T-helper 1 cell (primary cell): ENCODE measurements around the gene OR4C3.
A peak's percentile ranks its signal among the peaks of the same experiment; 100 is the strongest.
"Not testable (repeated sequence)": the region's sequence is repeated elsewhere in the genome, so short reads cannot be mapped to it uniquely, and the experiment has no call there.

ENCODE experiments used
- DNase-seq, 5 donors: peaks; one replicate each; pipeline ENCODE4 v3.0.0-alpha.2; 2012 to 2020
- total RNA-seq, 4 donors: gene quantifications; one replicate each; lab custom pipeline; 2026; lab: John Stamatoyannopoulos, UW

OR4C3 gene
- total RNA-seq, result 0 reads per million in 4 donors

DNA sequence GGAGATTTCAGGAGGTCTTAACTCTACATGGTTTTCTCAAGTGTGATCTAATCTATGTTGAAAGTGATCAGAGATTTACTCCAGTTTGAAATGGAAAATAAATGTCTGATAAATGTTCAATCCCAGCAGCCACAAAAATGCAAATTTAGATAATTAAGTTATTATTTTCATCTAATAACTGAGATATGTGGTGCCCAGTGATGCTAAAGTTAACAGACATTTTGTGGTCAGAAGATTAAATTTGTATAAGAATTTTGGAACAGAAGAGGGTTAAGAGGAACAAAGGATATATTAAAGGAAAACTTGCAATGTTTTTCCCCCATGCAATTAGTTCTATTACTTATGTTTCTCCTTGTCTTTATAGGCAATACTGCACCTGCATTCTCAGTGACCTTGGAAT, at the start of gene OR4C3:
TSS of gene OR4C3 (plus strand) at position 301 of the 400 bp plus-strand sequence. CDS start 102 bp downstream, outside the sequence.
- DNase-seq, result not testable (repeated sequence)

GRCh38 chr11:48305923-48306322, 18.8 kb upstream of the OR4C3 start, which contains the start of gene OR4S1:
OR4S1 (plus strand) TSS chr11:48306223; CDS start chr11:48306223, 0 bp downstream.
- DNase-seq, result no peak

- peak; percentile 19 to 58 (median 41) for DNase-seq
Measured at GRCh38 chr11:48307760-48308386, 16.8 kb upstream of the OR4C3 start.

DNA sequence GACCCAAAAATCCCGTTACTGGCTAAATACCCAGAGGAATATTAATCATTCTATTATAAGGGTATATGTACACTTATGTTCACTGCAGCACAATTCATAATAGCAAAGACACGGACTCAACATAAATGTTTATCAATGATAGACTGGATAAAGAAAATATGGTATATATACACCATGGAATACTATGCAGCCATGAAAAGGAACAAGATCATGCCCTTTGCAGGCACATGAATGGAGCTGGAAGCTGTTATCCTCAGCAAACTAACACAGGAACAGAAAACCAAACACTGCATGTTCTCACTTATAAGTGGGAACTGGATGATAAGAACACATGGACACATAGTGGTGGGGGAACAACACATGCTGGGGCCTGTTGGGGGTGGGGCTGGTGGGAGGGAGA, 11.1 kb upstream of the OR4C3 start:
- DNase-seq, result not testable (repeated sequence)

GRCh38 chr11:48319813-48320212, 4.9 kb upstream of the OR4C3 start:
- not testable (repeated sequence) for DNase-seq

DNA sequence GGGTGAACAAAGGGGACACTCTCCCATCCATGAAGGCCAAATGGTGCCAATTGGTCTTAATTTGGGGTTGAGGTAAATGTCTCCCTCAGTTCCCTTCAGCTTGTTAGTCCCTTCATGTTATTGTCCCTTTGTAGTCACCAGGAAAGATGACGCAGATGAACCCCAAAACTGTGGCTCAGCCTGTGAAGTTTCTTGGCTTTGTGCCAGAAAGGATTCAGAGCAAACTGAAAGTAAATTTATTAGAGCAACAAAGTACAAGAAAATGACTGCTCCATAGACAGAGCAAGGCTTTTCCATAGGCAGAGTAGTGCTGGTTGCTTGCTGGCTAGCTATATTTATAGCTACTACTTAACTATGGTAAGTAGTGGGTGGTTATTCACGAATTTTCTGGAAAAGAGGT, 16.7 kb downstream of the OR4C3 start:
- DNase-seq, result no peak

DNA sequence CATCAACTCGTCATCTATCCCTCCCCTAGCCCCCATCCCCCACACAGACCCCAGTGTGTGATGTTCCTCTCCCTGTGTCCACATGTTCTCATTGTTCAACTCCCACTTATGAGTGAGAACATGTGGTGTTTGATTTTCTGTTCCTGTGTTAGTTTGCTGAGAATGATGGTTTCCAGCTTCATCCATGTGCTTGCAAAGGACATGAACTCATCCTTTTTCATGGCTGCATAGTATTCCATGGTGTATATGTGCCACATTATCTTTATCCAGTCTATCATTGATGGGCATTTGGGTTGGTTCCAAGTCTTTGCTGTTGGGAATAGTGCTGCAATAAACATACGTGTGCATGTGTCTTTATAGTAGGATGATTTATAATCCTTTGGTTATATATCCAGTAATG, 17.8 kb downstream of the OR4C3 start:
- not testable (repeated sequence) for DNase-seq

GRCh38 chr11:48346286-48346685, 21.6 kb downstream of the OR4C3 start:
- not testable (repeated sequence) for DNase-seq

- no peak for DNase-seq
Measured at GRCh38 chr11:48354013-48354412, 29.3 kb downstream of the OR4C3 start.

GRCh38 chr11:48354677-48355076, 30.0 kb downstream of the OR4C3 start:
- DNase-seq, result no peak

- DNase-seq, result not testable (repeated sequence)
Measured at GRCh38 chr11:48361289-48361688, 36.6 kb downstream of the OR4C3 start.

DNA sequence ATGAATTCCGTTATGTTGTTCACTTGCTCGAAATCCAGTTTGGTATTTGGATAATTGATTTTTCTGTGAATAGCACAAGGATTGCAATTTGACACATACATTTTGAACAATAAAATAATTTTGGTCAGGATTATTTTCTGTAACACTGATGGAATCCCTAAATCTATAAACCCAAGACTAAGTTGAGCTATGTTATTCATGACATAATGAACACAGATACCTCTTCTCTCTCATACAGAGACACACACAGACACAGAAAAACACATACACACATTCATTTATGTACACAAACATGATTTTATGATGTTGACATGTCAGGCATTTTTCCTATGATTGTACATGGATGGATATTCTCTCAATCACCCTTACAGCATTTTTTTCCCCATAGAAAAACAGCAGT, 41.6 kb downstream of the OR4C3 start, which contains the start of gene OR4C5:
TSS of gene OR4C5 (minus strand) at position 101 of the 400 bp plus-strand sequence. CDS start at position 101, 0 bp downstream.
- DNase-seq, result no peak
